Renal cortical epithelial cell (primary cell): Measurements from ENCODE around the gene TMEM59. TPM values are rescaled to one million over a fixed set of nuclear protein-coding genes. Genes with fewer than 3 reads are reported as not detected.

Experiments
- DNase-seq: peaks from one replicate; pipeline ENCODE4 v3.0.0-alpha.2; 2011; ENCODE audit warnings: low read depth
- total RNA-seq: library from RNA; depleted of rRNA; stranded (reverse); fragments of >200 nt; gene quantifications from 2 replicates; pipeline ENCODE4 v1.2.3, GENCODE V29; 2014

The TMEM59 gene
- total RNA-seq, 1 donor from 2014 or later: 426 TPM

- DNase-seq: no peak
Observed at GRCh38 chr1:53984726-53985125, 68.3 kb downstream of the TMEM59 start.

GRCh38 chr1:53982763-53983104, 70.3 kb downstream of the TMEM59 start:
- peak; percentile 91 for DNase-seq

GRCh38 chr1:53982034-53982762, 70.8 kb downstream of the TMEM59 start:
- peak; percentile 75 for DNase-seq

- peak; percentile 93 for DNase-seq
Observed at GRCh38 chr1:53981220-53981619, 71.8 kb downstream of the TMEM59 start.

- DNase-seq: no peak
Observed at GRCh38 chr1:53979712-53980450, 73.1 kb downstream of the TMEM59 start.

Other genes starting within 250 kb of the TMEM59 start
- 23.3 and 35.1 TPM in 2 replicates for gene NDC1, start 214.9 kb downstream of the TMEM59 start, total RNA-seq
- gene YIPF1, start 163.4 kb downstream of the TMEM59 start, total RNA-seq: 24.7 and 30.3 TPM in 2 replicates
- gene DIO1, start 159.0 kb downstream of the TMEM59 start, total RNA-seq: not detected in 2 replicates
- gene IFT25, start 107.5 kb downstream of the TMEM59 start, total RNA-seq: 20.5 and 23.7 TPM in 2 replicates
- gene LRRC42, start 106.9 kb downstream of the TMEM59 start, total RNA-seq: 38.6 and 40.8 TPM in 2 replicates
- not detected in 2 replicates for gene LDLRAD1, start 35.0 kb downstream of the TMEM59 start, total RNA-seq
- gene TCEANC2, start 404 bp upstream of the TMEM59 start, total RNA-seq: 2.1 and 5.3 TPM in 2 replicates
- gene CDCP2, start 99.8 kb upstream of the TMEM59 start, total RNA-seq: not detected in 2 replicates
- gene CYB5RL, start 146.8 kb upstream of the TMEM59 start, total RNA-seq: 2.6 and 6.0 TPM in 2 replicates
- gene MRPL37, start 147.0 kb upstream of the TMEM59 start, total RNA-seq: 33.3 and 44.8 TPM in 2 replicates